Skeletal muscle tissue (tissue), 4 donors: ENCODE measurements around the gene ASZ1. TPM values are rescaled to one million over a fixed set of nuclear protein-coding genes. Genes with fewer than 3 reads are reported as not detected.

ENCODE experiments used
- H3K27ac ChIP-seq: one replicate; pipeline ENCODE4 v1.7.0; 2013; ENCODE audit warnings: mild to moderate bottlenecking, low read depth, low read length, inconsistent platforms
- H3K27me3 ChIP-seq, 3 donors: one replicate each; pipeline ENCODE4 v1.7.0; 2013; ENCODE audit warnings: low read length in 3 of 3; ENCODE audit not compliant: control insufficient read depth in 3 of 3, insufficient read depth in 3 of 3
- H3K36me3 ChIP-seq, 3 donors: one replicate each; pipeline ENCODE4 v1.7.0; 2013; ENCODE audit warnings: low read length in 3 of 3; ENCODE audit not compliant: control insufficient read depth in 3 of 3, insufficient read depth in 3 of 3
- H3K4me1 ChIP-seq, 3 donors: one replicate each; pipeline ENCODE4 v1.7.0; 2013; ENCODE audit warnings: low read length in 3 of 3, mild to moderate bottlenecking in 3 of 3; ENCODE audit not compliant: control insufficient read depth in 3 of 3, insufficient read depth in 3 of 3
- H3K4me3 ChIP-seq, 3 donors: one replicate each; pipeline ENCODE4 v1.7.0; 2013; ENCODE audit warnings: low read length in 3 of 3
- H3K9ac ChIP-seq, 3 donors: one replicate each; pipeline ENCODE4 v1.7.0; 2013; ENCODE audit warnings: low read length in 3 of 3, mild to moderate bottlenecking in 3 of 3, moderate library complexity in 2 of 3, low read depth in 1 of 3
- H3K9me3 ChIP-seq, 3 donors: one replicate each; pipeline ENCODE4 v1.7.0; 2013; ENCODE audit warnings: low read length in 3 of 3; ENCODE audit not compliant: control insufficient read depth in 3 of 3
- total RNA-seq: library from RNA; depleted of rRNA; stranded (reverse); fragments of >200 nt; gene quantifications from one replicate; pipeline ENCODE4 v1.2.3, GENCODE V29; 2014
- donor health status: Osteomylitis.

Gene ASZ1
- total RNA-seq, 1 donor from 2014 or later: not detected

DNA sequence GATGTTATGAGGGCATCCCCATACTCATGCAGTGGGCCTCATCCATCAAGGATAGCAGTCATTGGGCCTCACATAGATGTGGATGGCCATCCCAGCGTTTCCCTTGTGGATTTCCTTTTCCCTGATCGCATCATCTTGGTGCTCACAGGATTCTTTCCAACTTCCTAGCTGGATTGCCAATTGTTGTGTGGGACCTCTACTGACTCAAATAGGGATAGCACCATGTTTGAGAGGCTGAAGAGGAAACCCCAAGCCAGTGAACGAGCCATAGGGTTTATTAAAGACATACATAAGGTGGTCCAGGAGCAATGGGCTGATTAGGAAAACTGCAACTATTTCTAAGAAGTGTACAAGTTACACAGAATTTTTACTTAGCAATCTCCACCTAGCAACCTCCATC, 21.8 kb downstream of the ASZ1 start:
- H3K4me1 ChIP-seq: no peaks in the 10 kb centered on the region
- peaks cover 0 to 2% (median 0%) of the 10 kb centered on the region in 3 donors for H3K27me3 ChIP-seq
- H3K9ac ChIP-seq: no peak overlapping the region
- no peak overlapping the region for H3K27ac ChIP-seq
- H3K9me3 ChIP-seq: no peaks in the 10 kb centered on the region
- no peaks in the 10 kb centered on the region for H3K36me3 ChIP-seq
- H3K4me3 ChIP-seq: no peak overlapping the region

DNA sequence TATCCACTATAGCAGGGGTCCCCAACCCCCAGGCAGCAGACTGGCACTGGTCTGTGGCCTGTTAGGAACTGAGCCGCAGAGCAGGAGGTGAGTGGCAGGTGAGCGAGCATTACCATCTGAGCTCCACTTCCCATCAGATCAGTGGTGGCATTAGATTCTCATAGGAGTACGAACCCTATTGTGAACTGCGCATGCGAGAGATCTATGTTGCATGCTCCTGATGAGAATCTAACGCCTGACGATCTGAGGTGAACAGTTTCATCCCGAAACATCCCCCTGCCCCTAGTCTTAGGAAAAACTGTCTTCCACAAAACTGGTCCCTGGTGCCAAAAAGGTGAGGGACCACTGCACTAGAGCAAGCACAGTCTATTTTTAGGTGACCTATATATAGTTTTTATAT, 23.6 kb downstream of the ASZ1 start:
- Histone ChIP-seq H3K4me1 (no peaks in the 10 kb centered on the region), H3K36me3 (no peaks in the 10 kb centered on the region)

GRCh38 chr7:117402109-117402508, 25.2 kb downstream of the ASZ1 start:
- H3K4me3 ChIP-seq: no peak overlapping the region
- H3K9me3 ChIP-seq: no peaks in the 10 kb centered on the region
- H3K27me3 ChIP-seq: no peaks in the 10 kb centered on the region
- no peak overlapping the region for H3K27ac ChIP-seq
- H3K36me3 ChIP-seq: no peaks in the 10 kb centered on the region
- H3K9ac ChIP-seq: no peak overlapping the region
- no peaks in the 10 kb centered on the region for H3K4me1 ChIP-seq

More for the DNA sequence above, 23.6 kb downstream of the ASZ1 start:
- H3K27ac ChIP-seq: no peak overlapping the region
- H3K9ac ChIP-seq: no peak overlapping the region
- no peak overlapping the region for H3K4me3 ChIP-seq
- H3K27me3 ChIP-seq: no peaks in the 10 kb centered on the region
- no peaks in the 10 kb centered on the region for H3K9me3 ChIP-seq

DNA sequence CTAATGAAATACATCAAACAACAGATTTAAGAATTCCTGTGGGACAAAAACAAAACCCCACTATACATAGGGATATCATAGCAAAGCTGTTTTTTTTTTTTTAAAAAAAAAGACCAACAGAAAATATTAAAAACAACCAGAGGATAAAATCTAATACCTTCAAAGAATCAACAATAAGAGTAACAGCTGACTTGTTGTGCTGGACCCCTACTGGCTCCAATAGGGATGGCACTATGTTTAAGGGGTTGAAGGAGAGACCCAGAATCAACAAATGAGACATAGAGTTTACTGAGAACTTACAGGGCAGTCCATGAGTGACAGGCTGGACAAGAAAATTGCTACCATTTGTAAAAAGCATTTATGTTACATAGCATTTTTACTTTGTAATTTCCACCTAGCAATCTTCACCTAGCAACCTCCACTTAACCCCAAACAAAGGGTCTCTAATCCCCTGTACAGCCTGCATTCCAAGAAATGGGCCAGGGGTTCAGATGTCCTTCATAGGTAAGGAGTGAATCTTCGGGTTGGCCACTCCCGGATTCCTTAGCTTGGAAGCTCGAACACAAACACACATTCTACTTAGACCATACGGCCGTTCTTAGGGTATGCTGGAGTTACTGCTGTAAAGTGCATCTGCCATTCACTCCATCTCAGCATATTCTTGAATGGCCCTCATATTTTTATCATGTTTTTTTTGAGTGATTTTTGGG, 25.8 kb downstream of the ASZ1 start:
- Histone ChIP-seq H3K27ac (no peak overlapping the region), H3K27me3 (no peaks in the 10 kb centered on the region), H3K9ac (no peak overlapping the region), H3K36me3 (no peaks in the 10 kb centered on the region), H3K4me1 (no peaks in the 10 kb centered on the region), H3K9me3 (no peaks in the 10 kb centered on the region), H3K4me3 (no peak overlapping the region)

- Histone ChIP-seq H3K4me1 (no peaks in the 10 kb centered on the region), H3K36me3 (no peaks in the 10 kb centered on the region), H3K9ac (no peak overlapping the region), H3K27me3 (no peaks in the 10 kb centered on the region), H3K4me3 (no peak overlapping the region), H3K9me3 (no peaks in the 10 kb centered on the region), H3K27ac (no peak overlapping the region)
Observed at GRCh38 chr7:117399820-117400422, 27.4 kb downstream of the ASZ1 start.

GRCh38 chr7:117395743-117396142, 31.6 kb downstream of the ASZ1 start:
- Histone ChIP-seq H3K27me3 (no peaks in the 10 kb centered on the region), H3K4me3 (no peak overlapping the region), H3K9me3 (no peaks in the 10 kb centered on the region), H3K4me1 (no peaks in the 10 kb centered on the region), H3K36me3 (no peaks in the 10 kb centered on the region), H3K9ac (no peak overlapping the region), H3K27ac (no peak overlapping the region)

- Histone ChIP-seq H3K36me3 (no peaks in the 10 kb centered on the region), H3K27me3 (no peaks in the 10 kb centered on the region), H3K9me3 (peaks cover 0 to 3% (median 0%) of the 10 kb centered on the region in 3 donors)
Observed at GRCh38 chr7:117393781-117394180, 33.5 kb downstream of the ASZ1 start.

GRCh38 chr7:117389871-117390270, 37.4 kb downstream of the ASZ1 start:
- Histone ChIP-seq H3K27ac (no peak overlapping the region), H3K27me3 (no peaks in the 10 kb centered on the region), H3K9ac (no peak overlapping the region), H3K36me3 (no peaks in the 10 kb centered on the region), H3K4me1 (no peaks in the 10 kb centered on the region), H3K4me3 (no peak overlapping the region), H3K9me3 (peaks cover 0 to 3% (median 0%) of the 10 kb centered on the region in 3 donors)

More at GRCh38 chr7:117393781-117394180, 33.5 kb downstream of the ASZ1 start:
- no peak overlapping the region for H3K9ac ChIP-seq
- no peak overlapping the region for H3K4me3 ChIP-seq
- no peaks in the 10 kb centered on the region for H3K4me1 ChIP-seq
- H3K27ac ChIP-seq: no peak overlapping the region

GRCh38 chr7:117386110-117386706, 41.1 kb downstream of the ASZ1 start:
- H3K27me3 ChIP-seq: no peaks in the 10 kb centered on the region
- no peak overlapping the region for H3K9ac ChIP-seq
- H3K9me3 ChIP-seq: peaks cover 0 to 3% (median 0%) of the 10 kb centered on the region in 3 donors
- no peaks in the 10 kb centered on the region for H3K4me1 ChIP-seq
- H3K36me3 ChIP-seq: no peaks in the 10 kb centered on the region
- no peak overlapping the region for H3K4me3 ChIP-seq
- no peak overlapping the region for H3K27ac ChIP-seq
